Right lobe of liver (tissue), 6 donors: ENCODE data around the gene VWA7. TPM values are rescaled to one million over a fixed set of nuclear protein-coding genes. Genes with fewer than 3 reads are reported as not detected.

ENCODE experiments used
- ATAC-seq, 4 donors: fragments of 200-7000 bp; cut with Tn5 transposase; one replicate each; pipeline ENCODE4 v1.9.1; 2020; ENCODE audit warnings: mild to moderate bottlenecking in 4 of 4, moderate library complexity in 4 of 4
- DNase-seq, 3 donors: peaks; one replicate each; pipeline ENCODE4 v3.0.0-alpha.2; 2020
- H3K27ac ChIP-seq, 3 donors: fragments of 200-600 bp; one replicate each; pipeline ENCODE4 v1.8.0; 2022
- H3K27me3 ChIP-seq, 2 donors: fragments of 200-600 bp; one replicate each; pipeline ENCODE4 v1.8.0; 2022
- H3K36me3 ChIP-seq, 4 donors: fragments of 200-600 bp; sonication (generic) in 1 of 4; one replicate each; pipeline versions ENCODE4 v1.5.1 to v1.8.0; 2017 to 2022; ENCODE audit warnings: control low read depth in 1 of 4
- H3K4me1 ChIP-seq, 4 donors: fragments of 200-600 bp; sonication (generic) in 1 of 4; one replicate each; pipeline versions ENCODE4 v1.5.1 to v1.8.0; 2017 to 2022; ENCODE audit warnings: control low read depth in 1 of 4
- H3K4me3 ChIP-seq, 3 donors: fragments of 200-600 bp; one replicate each; pipeline ENCODE4 v1.8.0; 2022
- H3K9me3 ChIP-seq, 4 donors: fragments of 200-600 bp; sonication (generic) in 1 of 4; one replicate each; pipeline versions ENCODE4 v1.5.1 to v1.8.0; 2017 to 2022; ENCODE audit warnings: control low read depth in 1 of 4
- POLR2A ChIP-seq: fragments of 450-650 bp; IDR thresholded peaks from one replicate; pipeline ENCODE4 v1.6.1; 2017; ENCODE audit warnings: antibody characterized with exemption, mild to moderate bottlenecking
- WGBS: methylation state at CpG from one replicate; pipeline ENCODE4 v1.1.6; 2018; ENCODE audit warnings: low coverage, low lambda C conversion rate; ENCODE audit not compliant: insufficient coverage; ENCODE audit errors: missing lambda C conversion rate; 5-methylcytosine and 5-hydroxymethylcytosine counted together
- intact Hi-C, 2 donors: fragments of 100-400 bp; cut with DNase I; formaldehyde crosslinking; loops; one replicate each; pipeline versions ENCODE4 v1.11.2 to v1.14.1; 2022
- total RNA-seq, 6 experiments: library from RNA; depleted of rRNA in 2 of 6; stranded (reverse); fragments of >200 nt in 2 of 6; fragmentation: NEBNext Ultra II Directional in 3 of 6; extraction: Animal tissue kit (Norgen Biotek cat#: 25700) in 3 of 6; gene quantifications; one replicate each; pipeline versions ENCODE4 v1.1.0 to v1.2.4, GENCODE V29; 2016 to 2023
- TF ChIP-seq, protein P1 (sequence below), 4 donors: fragments of 200-600 bp in 3 of 4; fragments of 450-650 bp in 1 of 4; IDR thresholded peaks; one replicate each; pipeline versions ENCODE4 v1.5.1 to v1.8.0; 2016 to 2022; ENCODE audit warnings: antibody characterized with exemption in 4 of 4, mild to moderate bottlenecking in 2 of 4
- donor health status: DM: no; HTN: yes; CAD: no.
- donor health status: DM: no; HTN: no; CAD: no.
- donor health status: DM: no; HTN: no; CAD: no.
- donor health status: DM: no; HTN: yes; CAD: no.
- donor health status: DM: no; HTN: yes; CAD: no.

VWA7 gene
- total RNA-seq, 6 experiments from 2014 or later, result 1.2 to 5.2 (median 2.7) TPM

DNA sequence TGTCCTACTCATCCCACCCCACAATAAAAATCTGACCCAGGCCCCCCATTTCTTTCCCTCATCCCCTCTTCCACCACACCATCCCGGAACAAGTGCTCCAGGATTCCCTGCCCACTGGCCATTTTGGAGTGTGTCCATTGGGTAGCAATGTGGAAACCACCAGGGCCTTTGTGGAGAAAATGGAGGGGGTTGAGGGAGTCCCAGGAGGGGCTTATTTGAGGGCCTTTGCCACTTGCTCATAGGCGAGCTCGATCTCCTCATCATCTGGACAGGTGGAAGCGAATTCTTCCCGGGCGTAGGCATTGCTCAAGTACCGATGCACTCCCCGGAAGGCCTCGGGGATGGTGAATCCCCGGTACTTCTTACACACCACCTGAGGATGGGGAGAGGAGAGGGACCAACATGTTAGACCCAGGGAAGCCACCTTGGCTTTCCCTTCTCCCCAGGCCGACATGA lies 46.5 kb downstream of the VWA7 start:
- DNase-seq (peak in 1 of 3 donors; percentile 48), ATAC-seq (no peak)
- peak overlapping the region in 1 of 3 donors; percentile 68 for H3K4me3 ChIP-seq
- H3K9me3 ChIP-seq, result no peaks in the 10 kb centered on the region
- peaks cover 8 to 39% (median 15%) of the 10 kb centered on the region in 4 donors for H3K36me3 ChIP-seq
- peaks cover 0 to 13% (median 2%) of the 10 kb centered on the region in 4 donors for H3K4me1 ChIP-seq
- intact Hi-C loops, result no loop called here
- H3K27me3 ChIP-seq, result no peaks in the 10 kb centered on the region
- TF ChIP-seq, protein P1, sequence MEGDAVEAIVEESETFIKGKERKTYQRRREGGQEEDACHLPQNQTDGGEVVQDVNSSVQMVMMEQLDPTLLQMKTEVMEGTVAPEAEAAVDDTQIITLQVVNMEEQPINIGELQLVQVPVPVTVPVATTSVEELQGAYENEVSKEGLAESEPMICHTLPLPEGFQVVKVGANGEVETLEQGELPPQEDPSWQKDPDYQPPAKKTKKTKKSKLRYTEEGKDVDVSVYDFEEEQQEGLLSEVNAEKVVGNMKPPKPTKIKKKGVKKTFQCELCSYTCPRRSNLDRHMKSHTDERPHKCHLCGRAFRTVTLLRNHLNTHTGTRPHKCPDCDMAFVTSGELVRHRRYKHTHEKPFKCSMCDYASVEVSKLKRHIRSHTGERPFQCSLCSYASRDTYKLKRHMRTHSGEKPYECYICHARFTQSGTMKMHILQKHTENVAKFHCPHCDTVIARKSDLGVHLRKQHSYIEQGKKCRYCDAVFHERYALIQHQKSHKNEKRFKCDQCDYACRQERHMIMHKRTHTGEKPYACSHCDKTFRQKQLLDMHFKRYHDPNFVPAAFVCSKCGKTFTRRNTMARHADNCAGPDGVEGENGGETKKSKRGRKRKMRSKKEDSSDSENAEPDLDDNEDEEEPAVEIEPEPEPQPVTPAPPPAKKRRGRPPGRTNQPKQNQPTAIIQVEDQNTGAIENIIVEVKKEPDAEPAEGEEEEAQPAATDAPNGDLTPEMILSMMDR (IDR thresholded peaks at IDR 0.05), result no peak
- TF ChIP-seq POLR2A, result no peak
- 91% methylated on average over 9 of the region's 11 CpGs for WGBS
- H3K27ac ChIP-seq, result peak overlapping the region in 2 of 3 donors; percentile 81 to 85

- DNase-seq (peak; percentile 84 to 89 (median 86)), ATAC-seq (peak; percentile 70 to 79 (median 76))
- intact Hi-C loops, result no loop called here
- TF ChIP-seq POLR2A, result peak; percentile 43
- TF ChIP-seq, protein P1 (IDR thresholded peaks at IDR 0.05), result no peak
- Histone ChIP-seq H3K9me3 (no peaks in the 10 kb centered on the region), H3K4me1 (peaks cover 0 to 10% (median 2%) of the 10 kb centered on the region in 4 donors), H3K27ac (peak overlapping the region; percentile 81 to 85 (median 83)), H3K27me3 (no peaks in the 10 kb centered on the region), H3K36me3 (peaks cover 8 to 39% (median 15%) of the 10 kb centered on the region in 4 donors), H3K4me3 (peak overlapping the region; percentile 53 to 81 (median 68))
- 15% methylated on average over 14 of the region's 46 CpGs for WGBS
Observed at GRCh38 chr6:31729979-31730630, 47.0 kb downstream of the VWA7 start.

- 0% methylated on average over 4 of the region's 29 CpGs for WGBS
- Histone ChIP-seq H3K4me1 (peaks cover 0 to 9% (median 2%) of the 10 kb centered on the region in 4 donors), H3K9me3 (no peaks in the 10 kb centered on the region), H3K36me3 (peaks cover 8 to 39% (median 15%) of the 10 kb centered on the region in 4 donors), H3K27ac (peak overlapping the region; percentile 81 to 85 (median 83)), H3K4me3 (peak overlapping the region; percentile 53 to 81 (median 68)), H3K27me3 (no peaks in the 10 kb centered on the region)
- intact Hi-C loops, result no loop called here
- peak; percentile 64 for TF ChIP-seq POLR2A
- TF ChIP-seq, protein P1 (IDR thresholded peaks at IDR 0.05), result peak; percentile 53 to 70 (median 64)
- ATAC-seq, result peak; percentile 85 to 89 (median 88)
- DNase-seq, result peak; percentile 91 to 95 (median 93)
Observed at GRCh38 chr6:31729515-31729978, 47.6 kb downstream of the VWA7 start.

GRCh38 chr6:31728767-31729514 lies 48.2 kb downstream of the VWA7 start, which contains the start of gene DDAH2:
DDAH2 (minus strand) TSS chr6:31729299; CDS start chr6:31729161, 138 bp downstream.
- peak within 1 kb of the TSS; percentile 53 to 81 (median 68) for H3K4me3 ChIP-seq
- DNase-seq, result peak in 2 of 3 donors; percentile 46 to 58
- intact Hi-C loops, result no loop called here
- ATAC-seq, result peak; percentile 12 to 30 (median 22)
- TF ChIP-seq POLR2A, result no peak
- TF ChIP-seq, protein P1 (IDR thresholded peaks at IDR 0.05), result no peak
- WGBS, result 20% methylated on average over 29 of the region's 36 CpGs
- peak within 1 kb of the TSS; percentile 81 to 85 (median 83) for H3K27ac ChIP-seq
- peaks cover 8 to 38% (median 15%) of the 10 kb centered on the region in 4 donors for H3K36me3 ChIP-seq
- H3K4me1 ChIP-seq, result peaks cover 0 to 9% (median 2%) of the 10 kb centered on the region in 4 donors
- no peaks in the 10 kb centered on the region for H3K9me3 ChIP-seq
- H3K27me3 ChIP-seq, result no peaks in the 10 kb centered on the region
